ENCODE results near the gene KDM2A. TPM values are rescaled to one million over a fixed set of nuclear protein-coding genes. Genes with fewer than 3 reads are reported as not detected.

The KDM2A gene
- total and polyA plus RNA-seq, 2 donors from 2014 or later = 16.2 to 82.6 TPM

- Histone ChIP-seq H3K4me1 (ENCODE audit: control insufficient read depth in 2 of 3, insufficient read depth in 2 of 3, low read depth in 1 of 3, low read length in 3 of 3) (peaks cover 0 to 40% (median 8%) of the 10 kb centered on the region in 3 donors), H3K27me3 (ENCODE audit: control insufficient read depth, insufficient read depth, low read length) (no peaks in the 10 kb centered on the region), H3K9ac (ENCODE audit: low read length in 3 of 3) (peak overlapping the region in 1 of 3 donors; percentile 8), H3K27ac (ENCODE audit: low read depth in 2 of 2, low read length in 2 of 2) (peak overlapping the region; percentile 69 to 74), H3K4me3 (ENCODE audit: low read length in 3 of 3) (no peak overlapping the region), H3K9me3 (ENCODE audit: control insufficient read depth in 2 of 3, insufficient read depth in 1 of 3, low read length in 3 of 3) (no peaks in the 10 kb centered on the region), H3K36me3 (ENCODE audit: control insufficient read depth in 2 of 3, insufficient read depth in 3 of 3, low read length in 3 of 3) (peaks cover 0 to 35% (median 15%) of the 10 kb centered on the region in 3 donors)
- no peak for TF ChIP-seq CTCF (IDR thresholded peaks at IDR 0.05; ENCODE audit: borderline replicate concordance, extremely low read depth, insufficient read depth)
- peak in 2 of 5 donors; percentile 42 to 74 for DNase-seq
- no peak for FAIRE-seq
- intact Hi-C loops (cut with DNase I) = no loop called here
Measured at GRCh38 chr11:67278135-67278938, 159.3 kb downstream of the KDM2A start.

GRCh38 chr11:67278939-67279588 lies 160.0 kb downstream of the KDM2A start:
- Histone ChIP-seq H3K9me3 (ENCODE audit: control insufficient read depth in 2 of 3, insufficient read depth in 1 of 3, low read length in 3 of 3) (no peaks in the 10 kb centered on the region), H3K36me3 (ENCODE audit: control insufficient read depth in 2 of 3, insufficient read depth in 3 of 3, low read length in 3 of 3) (peaks cover 0 to 42% (median 20%) of the 10 kb centered on the region in 3 donors), H3K4me1 (ENCODE audit: control insufficient read depth in 2 of 3, insufficient read depth in 2 of 3, low read depth in 1 of 3, low read length in 3 of 3) (peaks cover 0 to 36% (median 8%) of the 10 kb centered on the region in 3 donors), H3K9ac (ENCODE audit: low read length in 3 of 3) (no peak overlapping the region), H3K27ac (ENCODE audit: low read depth in 2 of 2, low read length in 2 of 2) (no peak overlapping the region), H3K4me3 (ENCODE audit: low read length in 3 of 3) (no peak overlapping the region), H3K27me3 (ENCODE audit: control insufficient read depth, insufficient read depth, low read length) (no peaks in the 10 kb centered on the region)
- FAIRE-seq = no peak
- TF ChIP-seq CTCF (IDR thresholded peaks at IDR 0.05; ENCODE audit: borderline replicate concordance, extremely low read depth, insufficient read depth) = no peak
- intact Hi-C loops (cut with DNase I) = no loop called here
- DNase-seq = peak in 2 of 5 donors; percentile 24 to 49

GRCh38 chr11:67279589-67280340 lies 160.7 kb downstream of the KDM2A start:
- H3K4me3 ChIP-seq (ENCODE audit: low read length in 3 of 3) = no peak overlapping the region
- H3K27ac ChIP-seq (ENCODE audit: low read depth in 2 of 2, low read length in 2 of 2) = no peak overlapping the region
- H3K9ac ChIP-seq (ENCODE audit: low read length in 3 of 3) = no peak overlapping the region
- H3K36me3 ChIP-seq (ENCODE audit: control insufficient read depth in 2 of 3, insufficient read depth in 3 of 3, low read length in 3 of 3) = peaks cover 0 to 44% (median 23%) of the 10 kb centered on the region in 3 donors
- no peaks in the 10 kb centered on the region for H3K9me3 ChIP-seq (ENCODE audit: control insufficient read depth in 2 of 3, insufficient read depth in 1 of 3, low read length in 3 of 3)
- TF ChIP-seq CTCF (IDR thresholded peaks at IDR 0.05; ENCODE audit: borderline replicate concordance, extremely low read depth, insufficient read depth) = no peak
- DNase-seq (peak in 2 of 5 donors; percentile 30 to 74), FAIRE-seq (no peak)
- intact Hi-C loops (cut with DNase I) = no loop called here
- no peaks in the 10 kb centered on the region for H3K27me3 ChIP-seq (ENCODE audit: control insufficient read depth, insufficient read depth, low read length)
- peaks cover 0 to 32% (median 8%) of the 10 kb centered on the region in 3 donors for H3K4me1 ChIP-seq (ENCODE audit: control insufficient read depth in 2 of 3, insufficient read depth in 2 of 3, low read depth in 1 of 3, low read length in 3 of 3)
